H9 (cell line): ENCODE measurements around the gene DCLK2. TPM values are rescaled to one million over a fixed set of nuclear protein-coding genes. Genes with fewer than 3 reads are reported as not detected.

Source experiments
- DNase-seq: peaks from one replicate; pipeline ENCODE4 v3.0.0-alpha.2; 2017
- H2AFZ ChIP-seq: one replicate; pipeline ENCODE4 v1.6.1; 2013; ENCODE audit warnings: mild to moderate bottlenecking, low read length, control low read depth, moderate library complexity
- H2AK5ac ChIP-seq: 2 replicates; pipeline ENCODE4 v1.6.1; 2013; ENCODE audit warnings: low read length, control low read depth, mixed read lengths; ENCODE audit not compliant: insufficient read length
- H2BK120ac ChIP-seq: one replicate; pipeline ENCODE4 v1.6.1; 2013; ENCODE audit warnings: low read depth, mild to moderate bottlenecking, low read length, control low read depth, inconsistent platforms; ENCODE audit not compliant: poor library complexity, severe bottlenecking
- H2BK12ac ChIP-seq: 2 replicates; pipeline ENCODE4 v1.6.1; 2013; ENCODE audit warnings: low read length, control low read depth, mixed read lengths, low read depth; ENCODE audit not compliant: insufficient read length
- H2BK15ac ChIP-seq: 2 replicates; pipeline ENCODE4 v1.6.1; 2013; ENCODE audit warnings: low read depth, low read length, control low read depth
- H2BK20ac ChIP-seq: one replicate; pipeline ENCODE4 v1.6.1; 2013; ENCODE audit warnings: low read depth, mild to moderate bottlenecking, low read length, control low read depth, inconsistent platforms; ENCODE audit not compliant: poor library complexity, severe bottlenecking
- H2BK5ac ChIP-seq: 2 replicates; pipeline ENCODE4 v1.6.1; 2013; ENCODE audit warnings: low read length, control low read depth, mixed read lengths; ENCODE audit not compliant: insufficient read length
- H3K14ac ChIP-seq: 2 replicates; pipeline ENCODE4 v1.6.1; 2013; ENCODE audit warnings: low read length, control low read depth; ENCODE audit not compliant: insufficient read depth
- H3K18ac ChIP-seq: 2 replicates; pipeline ENCODE4 v1.6.1; 2013; ENCODE audit warnings: low read depth, mild to moderate bottlenecking, mixed read lengths, low read length, control low read depth; ENCODE audit not compliant: insufficient read length
- H3K23ac ChIP-seq: 2 replicates; pipeline ENCODE4 v1.6.1; 2013; ENCODE audit warnings: low read length, control low read depth, mixed read lengths, low read depth; ENCODE audit not compliant: insufficient read length
- H3K23me2 ChIP-seq: 2 replicates; pipeline ENCODE4 v1.6.1; 2013; ENCODE audit warnings: low read depth, mild to moderate bottlenecking, mixed read lengths, low read length, control low read depth; ENCODE audit not compliant: insufficient read length, poor library complexity, severe bottlenecking
- H3K27ac ChIP-seq: 2 replicates; pipeline ENCODE4 v1.5.1; 2013; ENCODE audit warnings: low read length, control low read depth, mixed read lengths, low read depth; ENCODE audit not compliant: insufficient read length
- H3K27me3 ChIP-seq: 2 replicates; pipeline ENCODE4 v1.6.1; 2013; ENCODE audit warnings: low read length, control low read depth, inconsistent platforms; ENCODE audit not compliant: insufficient read depth
- H3K4ac ChIP-seq: 2 replicates; pipeline ENCODE4 v1.6.1; 2013; ENCODE audit warnings: low read depth, mild to moderate bottlenecking, control low read depth, inconsistent platforms, low read length, moderate library complexity
- H3K4me1 ChIP-seq: 2 replicates; pipeline ENCODE4 v1.6.1; 2013; ENCODE audit warnings: low read length, control low read depth, inconsistent platforms; ENCODE audit not compliant: insufficient read depth
- H3K4me2 ChIP-seq: 2 replicates; pipeline ENCODE4 v1.6.1; 2013; ENCODE audit warnings: low read length, control low read depth, mixed read lengths; ENCODE audit not compliant: insufficient read length, insufficient read depth
- H3K56ac ChIP-seq: 2 replicates; pipeline ENCODE4 v1.6.1; 2013; ENCODE audit warnings: low read depth, mild to moderate bottlenecking, mixed read lengths, low read length, control low read depth; ENCODE audit not compliant: insufficient read length
- H3K79me1 ChIP-seq: 2 replicates; pipeline ENCODE4 v1.6.1; 2013; ENCODE audit warnings: low read depth, mild to moderate bottlenecking, moderate library complexity, low read length, control low read depth, inconsistent platforms; ENCODE audit not compliant: insufficient read depth, poor library complexity, severe bottlenecking
- H3K79me2 ChIP-seq: 2 replicates; pipeline ENCODE4 v1.6.1; 2013; ENCODE audit warnings: low read length, control low read depth, inconsistent platforms; ENCODE audit not compliant: insufficient read depth
- H3K9ac ChIP-seq: 2 replicates; pipeline ENCODE4 v1.6.1; 2013; ENCODE audit warnings: low read length, control low read depth, mixed read lengths; ENCODE audit not compliant: insufficient read length; ENCODE audit errors: extremely low read depth
- H3K9me3 ChIP-seq: one replicate; pipeline ENCODE4 v1.6.1; 2013; ENCODE audit warnings: low read depth, low read length, inconsistent platforms; ENCODE audit not compliant: control insufficient read depth
- H3T11ph ChIP-seq: one replicate; pipeline ENCODE4 v1.6.1; 2013; ENCODE audit warnings: mild to moderate bottlenecking, low read length, control low read depth, inconsistent platforms
- H4K20me1 ChIP-seq: one replicate; pipeline ENCODE4 v1.6.1; 2013; ENCODE audit not compliant: control insufficient read depth, insufficient read length, insufficient read depth
- H4K5ac ChIP-seq: 2 replicates; pipeline ENCODE4 v1.6.1; 2013; ENCODE audit warnings: low read depth, mild to moderate bottlenecking, mixed read lengths, low read length, control low read depth; ENCODE audit not compliant: insufficient read length
- H4K8ac ChIP-seq: replicated peaks from 2 replicates; pipeline ENCODE4 v1.6.1; 2013; ENCODE audit warnings: low read length, control low read depth, mixed read lengths, low read depth; ENCODE audit not compliant: insufficient read length
- H4K91ac ChIP-seq: 2 replicates; pipeline ENCODE4 v1.6.1; 2013; ENCODE audit warnings: low read depth, mild to moderate bottlenecking, moderate library complexity, mixed read lengths, low read length, control low read depth; ENCODE audit not compliant: insufficient read length
- H3K27ac Mint-ChIP-seq, 3 experiments: 2 replicates in 2 of 3; 3 replicates in 1 of 3; pipeline ENCODE4 v1.8.0; 2020 to 2021; ENCODE audit warnings: mixed read lengths in 3 of 3, mild to moderate bottlenecking in 1 of 3, moderate library complexity in 1 of 3
- H3K27me3 Mint-ChIP-seq: 2 replicates; pipeline ENCODE4 v1.8.0; 2021; ENCODE audit warnings: low read depth, mild to moderate bottlenecking, moderate library complexity, mixed read lengths
- H3K36me3 Mint-ChIP-seq, 3 experiments: 2 replicates in 2 of 3; 3 replicates in 1 of 3; pipeline ENCODE4 v1.8.0; 2020 to 2021; ENCODE audit warnings: low read depth in 3 of 3, mixed read lengths in 3 of 3; ENCODE audit not compliant: insufficient read depth in 1 of 3
- H3K4me1 Mint-ChIP-seq, 2 experiments: 2 replicates each; pipeline ENCODE4 v1.8.0; 2020; ENCODE audit warnings: mixed read lengths in 2 of 2
- H3K4me3 Mint-ChIP-seq, 2 experiments: 2 replicates in 1 of 2; 3 replicates in 1 of 2; pipeline ENCODE4 v1.8.0; 2020 to 2021; ENCODE audit warnings: mild to moderate bottlenecking in 2 of 2, mixed read lengths in 2 of 2, moderate library complexity in 1 of 2
- H3K9me3 Mint-ChIP-seq, 2 experiments: 2 replicates in 1 of 2; 3 replicates in 1 of 2; pipeline ENCODE4 v1.8.0; 2020; ENCODE audit warnings: mild to moderate bottlenecking in 2 of 2, mixed read lengths in 2 of 2, moderate library complexity in 1 of 2
- CTCF ChIP-seq: fragments of 200-600 bp; sonication (generic); conservative IDR thresholded peaks from 3 replicates; pipeline ENCODE4 v1.8.0; 2021; ENCODE audit warnings: antibody characterized with exemption, mild to moderate bottlenecking
- WGBS: extraction: QIAGEN DNeasy Blood & Tissue Kit; methylation state at CpG from one replicate; pipeline ENCODE4 v1.1.7; 2013; ENCODE audit warnings: missing lambda C conversion rate, low lambda C conversion rate, mixed read lengths; ENCODE audit not compliant: insufficient read length; ENCODE audit errors: extremely low coverage; 5-methylcytosine and 5-hydroxymethylcytosine counted together
- total RNA-seq: library from RNA; stranded (reverse); gene quantifications from 2 replicates; pipeline ENCODE4 v1.2.1, GENCODE V29; 2021

The DCLK2 gene
- total RNA-seq, 1 experiment from 2014 or later, result 0.33 TPM

GRCh38 chr4:150206954-150207353 is 128.7 kb downstream of the DCLK2 start:
- Mint-ChIP-seq H3K36me3 (no peaks in the 10 kb centered on the region), H3K9me3 (no peaks in the 10 kb centered on the region), H3K4me1 (0 out of 4 replicates have a peak, but pooled peaks cover 0 to 3% of the 10 kb centered on the region in 2 experiments), H3K4me3 (no peak overlapping the region), H3K27me3 (no peaks in the 10 kb centered on the region; the same call in 1 of the 2 replicates), H3K27ac (no peak overlapping the region)
- Histone ChIP-seq H2BK5ac (no peak overlapping the region), H3K23me2 (no peaks in the 10 kb centered on the region), H2AFZ (no peak overlapping the region), H4K20me1 (no peaks in the 10 kb centered on the region), H3K14ac (no peak overlapping the region), H2BK120ac (no peak overlapping the region), H3K4me2 (no peak overlapping the region), H3K18ac (no peak overlapping the region), H2BK12ac (no peak overlapping the region), H2AK5ac (no peak overlapping the region), H3K4me1 (no peaks in the 10 kb centered on the region), H3K27ac (no peak overlapping the region), H3K9me3 (no peaks in the 10 kb centered on the region), H2BK20ac (no peak overlapping the region), H2BK15ac (no peak overlapping the region), H3K23ac (peak overlapping the region; percentile 20), H3K79me1 (no peaks in the 10 kb centered on the region), H3T11ph (no peak overlapping the region), H4K5ac (no peak overlapping the region), H3K9ac (no peak overlapping the region), H3K27me3 (no peaks in the 10 kb centered on the region), H4K91ac (no peak overlapping the region), H3K56ac (no peak overlapping the region), H3K79me2 (no peaks in the 10 kb centered on the region), H3K4ac (no peak overlapping the region), H4K8ac (no peak overlapping the region)
- no peak for TF ChIP-seq CTCF
- DNase-seq, result no peak
- WGBS, result no CpG with 5 or more reads among the region's 4 CpGs
